Hypothalamus (tissue), 51 donors: ENCODE results near the gene OLFM1.

Experiments used
- DNase-seq, 51 donors: peaks; one replicate each; lab custom pipeline; 2025; lab: John Stamatoyannopoulos, UW

OLFM1 gene

GRCh38 chr9:135087489-135087792, at the start of gene OLFM1:
OLFM1 (plus strand) TSS chr9:135087668; CDS start chr9:135087990, 322 bp downstream.
- DNase-seq = peak in 43 of 51 donors; percentile 8 to 78 (median 61)

GRCh38 chr9:135038331-135038730, 49.1 kb upstream of the OLFM1 start:
- no peak for DNase-seq

DNA sequence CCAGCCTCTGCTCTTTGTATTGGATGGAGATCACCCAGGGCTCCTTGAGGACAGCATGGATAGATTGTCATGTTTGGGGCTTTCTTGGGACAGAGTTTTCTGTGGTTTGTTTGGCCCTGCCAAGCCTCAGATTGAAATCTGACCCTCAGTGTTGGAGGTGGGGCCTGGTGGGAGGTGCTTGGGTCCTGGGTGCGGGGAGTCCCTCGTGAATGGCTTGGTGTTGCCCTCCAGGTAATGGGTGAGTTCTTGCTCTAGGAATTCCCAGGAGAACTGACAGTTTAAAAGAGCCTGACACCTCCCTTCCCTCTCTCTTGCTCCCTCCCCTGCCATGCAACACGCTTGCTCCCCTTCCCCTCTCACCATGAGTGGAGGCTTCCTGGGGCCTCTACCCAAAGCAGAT, 48.6 kb upstream of the OLFM1 start:
- no peak for DNase-seq

DNA sequence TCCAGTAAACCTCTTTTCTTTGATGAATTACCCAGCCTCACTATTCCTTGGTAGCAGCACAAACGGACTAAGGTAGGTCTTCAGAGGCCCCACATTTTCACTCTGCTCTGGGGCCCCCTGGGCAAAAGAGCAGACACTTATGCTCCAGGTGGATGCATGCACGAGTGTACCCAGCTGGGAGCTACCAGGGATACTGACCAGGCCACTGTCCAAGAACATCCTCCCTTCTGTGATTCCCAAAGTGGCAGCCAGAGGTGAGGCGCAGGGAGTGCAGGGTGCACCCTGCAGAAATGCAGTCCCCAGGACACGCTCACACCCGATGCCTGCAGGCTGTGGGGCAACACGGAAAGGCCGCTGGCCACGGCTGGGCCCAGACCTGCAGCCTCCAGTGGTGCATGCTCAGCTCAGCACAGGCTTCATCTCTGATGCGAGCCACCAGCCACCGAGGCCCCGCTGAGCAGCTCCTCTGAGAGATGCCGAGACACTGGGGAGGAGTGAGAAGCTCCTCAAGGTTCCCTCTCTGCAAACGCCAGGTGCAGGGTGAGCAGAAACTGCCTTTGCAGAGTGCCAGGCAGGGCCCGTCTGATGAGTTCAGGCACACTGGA, 48.1 kb upstream of the OLFM1 start:
- no peak for DNase-seq

DNA sequence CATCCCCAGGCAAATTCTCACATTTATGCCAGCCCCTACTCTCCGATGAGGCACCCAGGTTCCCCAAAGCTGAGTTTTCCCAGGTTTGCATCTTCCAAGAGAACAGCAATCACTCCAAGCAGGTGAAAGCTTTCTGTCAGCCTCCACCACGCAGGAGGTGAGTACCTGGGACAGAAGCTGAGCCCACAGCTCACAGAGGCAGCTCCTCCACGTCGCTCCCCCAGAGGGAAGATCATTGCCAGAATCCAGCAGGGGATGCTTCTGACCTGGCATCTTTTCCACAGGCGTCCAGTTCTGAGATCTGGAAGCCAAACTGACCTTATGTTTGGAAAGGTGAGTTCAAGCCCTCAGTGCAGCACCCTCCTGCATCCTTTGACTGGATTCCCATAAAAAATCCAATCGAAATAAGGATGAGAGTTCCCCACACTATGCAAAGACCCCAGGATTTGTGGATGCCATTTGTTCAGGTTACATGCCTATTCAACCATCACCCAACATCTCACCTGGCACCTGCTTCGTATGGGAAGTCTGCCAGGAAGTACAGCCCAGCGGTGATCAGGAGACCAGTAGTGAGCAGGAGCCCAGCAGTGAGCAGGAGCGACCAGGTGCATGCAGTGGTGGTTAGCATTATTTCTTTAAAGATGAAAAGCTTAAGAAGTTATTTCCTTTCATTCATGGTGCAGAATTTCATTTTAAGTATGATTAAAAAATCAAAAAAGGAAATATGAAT, 47.4 kb upstream of the OLFM1 start:
- no peak for DNase-seq

DNA sequence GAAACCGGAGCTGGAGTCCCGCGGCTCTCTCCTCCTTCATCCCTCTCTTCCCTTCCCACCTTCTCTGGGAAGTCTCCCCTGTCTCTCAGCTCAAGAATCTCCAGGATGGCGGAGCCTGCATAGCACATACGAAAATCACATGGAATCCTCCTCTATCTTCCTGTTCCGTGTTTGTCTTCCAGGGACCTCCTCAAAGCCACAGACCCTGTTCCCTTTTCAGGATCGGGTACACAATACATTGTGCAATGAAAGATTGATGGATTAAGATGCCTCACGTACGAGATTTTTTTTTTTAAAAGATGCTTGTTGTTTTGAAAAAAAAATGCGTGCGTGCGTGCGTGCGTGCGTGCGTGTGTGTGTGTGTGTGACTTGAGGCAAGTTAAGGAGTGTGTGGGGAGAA, 46.6 kb upstream of the OLFM1 start:
- no peak for DNase-seq

DNA sequence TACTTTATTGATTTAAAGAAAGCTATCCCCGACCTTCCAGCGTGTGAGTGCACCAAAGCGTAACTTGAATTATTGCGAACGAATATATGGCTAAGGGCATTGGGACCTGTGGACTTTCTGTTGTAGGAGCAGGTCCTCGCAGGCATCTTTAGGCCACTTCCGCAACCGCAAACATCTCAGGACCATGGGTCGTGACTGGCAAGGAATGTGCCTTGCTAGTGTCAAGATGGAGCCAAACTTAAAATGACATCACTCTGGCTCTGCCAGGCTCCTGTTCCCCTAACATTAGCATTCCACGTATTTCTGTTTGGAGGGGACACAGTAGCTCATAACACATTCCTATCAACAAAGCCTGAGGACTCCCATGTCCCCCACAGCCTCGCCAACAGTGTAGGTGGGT, 44.1 kb upstream of the OLFM1 start:
- no peak for DNase-seq

GRCh38 chr9:135045264-135045927, 42.1 kb upstream of the OLFM1 start:
- DNase-seq = no peak

DNA sequence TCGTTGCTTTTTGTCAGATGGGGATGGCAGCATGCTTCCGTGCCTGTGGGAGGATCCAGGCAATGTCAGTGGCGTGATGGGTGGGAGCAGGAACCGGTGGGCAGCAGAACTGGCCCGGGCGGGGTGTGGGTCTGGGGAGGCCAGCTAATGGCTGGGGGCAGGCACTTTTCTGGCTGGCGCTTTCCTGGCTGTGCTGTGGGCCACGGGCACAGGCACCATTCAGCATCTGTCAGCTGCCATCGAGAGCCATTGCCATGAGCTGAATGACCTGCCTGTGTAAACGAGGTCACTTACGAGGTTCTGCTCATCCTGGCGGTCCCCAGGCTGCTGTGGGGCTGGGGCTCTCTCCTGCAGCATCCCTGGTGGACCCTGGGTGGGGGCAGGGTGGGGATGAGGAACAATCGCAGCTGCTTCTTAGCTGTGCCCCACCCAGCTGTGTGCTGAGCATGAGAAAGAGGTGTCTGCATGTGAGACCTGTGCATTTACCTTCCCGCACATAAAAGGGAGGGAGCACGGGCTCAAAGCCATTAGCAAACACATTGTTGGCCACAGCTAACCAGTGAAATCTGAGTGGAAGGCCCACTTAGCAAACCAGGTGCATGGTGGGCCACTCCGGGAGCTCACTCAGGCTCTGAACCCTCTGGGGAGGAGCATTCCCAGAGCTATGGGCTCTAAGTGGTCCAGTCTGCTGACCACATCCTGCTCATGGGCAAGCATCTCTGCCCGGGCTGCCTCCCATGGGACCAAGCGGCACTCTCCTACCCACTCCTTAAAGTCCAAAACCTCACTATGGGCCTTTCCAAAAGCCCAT, 41.3 kb upstream of the OLFM1 start:
- DNase-seq = no peak

GRCh38 chr9:135046739-135047350, 40.6 kb upstream of the OLFM1 start:
- no peak for DNase-seq

DNA sequence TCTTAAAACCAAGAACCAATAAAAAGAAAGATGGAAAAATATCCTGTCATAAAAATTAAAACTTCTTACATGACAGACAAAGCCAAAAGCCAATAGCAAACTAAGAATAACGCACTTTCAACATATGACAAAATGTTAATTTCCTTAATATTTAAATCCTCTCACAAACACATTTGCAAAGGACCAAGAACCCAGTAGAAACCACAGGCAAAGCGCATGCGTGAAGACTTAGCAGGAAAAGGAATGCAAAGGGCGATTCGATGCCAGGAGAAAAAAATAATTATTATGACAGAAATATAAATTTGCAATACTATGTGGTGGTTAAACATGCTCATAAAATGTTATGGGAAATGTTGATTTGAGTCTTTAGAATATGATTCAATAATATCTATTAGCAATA, 39.9 kb upstream of the OLFM1 start:
- DNase-seq = no peak

DNA sequence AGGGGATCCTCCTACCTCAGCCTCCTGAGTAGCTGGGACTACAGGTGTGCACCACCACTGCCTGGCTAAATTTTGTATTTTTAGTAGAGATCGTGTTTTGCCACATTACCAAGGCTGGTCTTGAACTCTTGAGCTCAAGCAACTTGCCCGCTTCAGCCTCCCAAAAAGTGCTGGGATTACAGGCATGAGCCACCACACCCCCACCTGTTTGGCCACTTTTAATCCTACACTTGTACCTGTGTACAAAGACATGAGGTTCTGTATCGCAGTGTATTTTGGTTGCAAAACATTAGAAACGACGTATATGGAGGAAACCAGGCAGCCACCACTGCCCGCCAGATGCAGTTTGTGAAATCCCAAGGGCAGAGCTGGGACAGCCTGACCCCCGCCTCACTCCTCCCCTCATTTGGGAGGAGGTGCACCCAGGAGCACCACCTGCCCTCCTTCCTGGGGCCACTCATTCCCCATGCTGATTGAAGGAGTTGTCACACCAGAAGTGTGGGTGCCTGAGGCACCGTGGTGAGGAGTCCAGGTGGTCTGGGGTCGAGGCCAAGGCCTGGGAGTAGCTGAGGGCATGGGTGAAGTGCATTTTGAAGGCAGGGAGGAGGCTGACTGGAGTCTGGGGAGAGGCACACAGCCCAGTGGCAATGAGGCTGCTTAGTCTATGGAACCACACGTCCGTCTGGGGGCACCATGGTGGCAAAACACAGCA, 39.3 kb upstream of the OLFM1 start:
- DNase-seq = no peak

DNA sequence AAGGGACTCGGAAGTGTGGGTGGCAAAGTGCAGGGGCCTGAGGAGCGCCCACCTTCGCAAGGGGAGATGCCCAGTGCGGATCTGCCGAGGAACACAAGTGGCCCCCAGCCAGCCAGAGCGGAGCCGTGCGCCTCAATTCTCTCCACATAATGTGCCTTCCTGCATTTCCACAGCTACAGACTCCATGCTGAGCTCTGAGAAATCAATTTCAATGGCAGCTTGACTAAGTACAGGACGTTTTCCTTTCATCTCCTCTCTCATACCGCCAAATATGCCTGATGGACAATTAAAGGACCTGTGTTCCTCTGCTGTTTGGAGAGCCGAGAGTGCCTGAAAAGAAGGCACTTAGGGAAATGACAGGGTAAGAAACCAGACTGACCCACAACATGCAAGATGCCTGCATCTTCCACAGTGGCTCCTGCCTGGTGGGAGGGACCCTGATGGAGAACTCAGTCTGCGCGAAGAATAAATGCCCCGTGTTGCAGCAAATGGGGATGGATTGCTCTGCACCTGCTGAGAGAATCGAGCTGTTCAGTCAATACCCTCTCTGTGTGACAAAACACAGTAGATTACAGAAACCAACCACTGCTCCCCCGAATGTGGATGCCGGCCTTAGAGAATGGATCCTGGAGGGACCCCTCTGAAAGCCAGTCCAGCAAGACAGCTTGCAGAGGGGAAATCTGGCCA, 38.6 kb upstream of the OLFM1 start:
- no peak for DNase-seq

DNA sequence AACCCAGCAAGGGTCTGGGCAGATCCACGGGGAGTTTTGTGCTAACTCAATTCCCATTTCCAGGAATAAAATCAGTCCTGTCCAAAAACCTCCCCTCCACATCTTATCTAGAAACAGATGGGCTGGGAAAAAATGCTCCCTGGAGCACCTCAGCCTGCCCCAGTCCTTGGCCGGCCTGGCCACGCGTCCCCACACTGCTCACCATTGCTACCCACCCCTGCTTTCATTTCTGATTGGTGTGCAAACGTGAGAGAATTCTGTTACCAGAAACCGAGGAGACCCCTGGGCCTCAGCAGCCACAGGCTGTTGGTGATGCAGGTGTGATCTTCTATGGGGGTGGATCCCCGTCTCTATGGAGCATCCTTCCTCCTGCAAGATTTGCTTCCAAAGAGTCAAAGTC, 38.0 kb upstream of the OLFM1 start:
- DNase-seq = no peak

DNA sequence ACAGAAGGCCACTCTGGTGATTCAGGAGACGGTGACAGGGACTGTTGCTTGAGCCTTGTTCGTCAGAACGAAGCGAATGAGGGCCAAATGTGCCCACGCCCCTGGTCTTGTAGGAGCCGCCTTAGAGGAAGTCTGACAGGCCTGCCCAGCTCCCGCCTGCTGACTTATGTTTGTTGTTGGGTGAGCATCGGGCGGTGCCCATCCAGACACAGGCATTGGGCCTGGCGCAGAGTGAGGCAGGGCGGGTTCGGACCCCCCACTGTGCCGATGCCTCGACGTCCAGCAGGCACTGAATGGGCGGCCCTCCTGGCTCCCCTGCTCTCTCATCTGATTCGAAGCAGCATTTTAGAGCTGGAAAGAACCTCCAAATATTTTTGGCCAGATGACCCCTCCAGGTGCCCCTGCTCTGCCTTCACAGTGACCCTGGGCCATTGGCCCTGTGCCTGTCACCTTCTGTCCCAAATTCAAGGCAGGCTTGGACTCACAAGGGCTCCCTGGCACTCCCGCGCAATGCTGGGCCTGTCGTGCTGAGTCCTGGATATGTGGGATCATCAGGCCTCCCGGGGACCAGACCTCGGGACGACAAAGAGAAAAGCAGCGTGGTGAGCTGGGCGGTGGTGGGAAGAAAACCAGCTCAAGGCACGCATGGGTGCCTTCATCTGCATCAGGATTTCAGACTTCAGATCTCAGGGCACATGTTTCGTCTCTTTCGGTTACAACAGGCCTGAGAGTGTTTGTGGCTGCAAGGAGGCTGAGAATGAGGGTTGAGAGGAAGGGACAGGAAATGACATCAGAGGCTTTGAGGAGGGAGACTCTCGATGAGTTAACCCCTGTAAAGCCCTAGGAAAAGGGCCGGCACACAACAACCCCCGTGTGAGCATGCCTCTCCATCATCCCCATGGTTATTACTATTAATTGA, 37.1 kb upstream of the OLFM1 start:
- DNase-seq = no peak

- no peak for DNase-seq
Observed at GRCh38 chr9:135051316-135052038, 36.0 kb upstream of the OLFM1 start.

DNA sequence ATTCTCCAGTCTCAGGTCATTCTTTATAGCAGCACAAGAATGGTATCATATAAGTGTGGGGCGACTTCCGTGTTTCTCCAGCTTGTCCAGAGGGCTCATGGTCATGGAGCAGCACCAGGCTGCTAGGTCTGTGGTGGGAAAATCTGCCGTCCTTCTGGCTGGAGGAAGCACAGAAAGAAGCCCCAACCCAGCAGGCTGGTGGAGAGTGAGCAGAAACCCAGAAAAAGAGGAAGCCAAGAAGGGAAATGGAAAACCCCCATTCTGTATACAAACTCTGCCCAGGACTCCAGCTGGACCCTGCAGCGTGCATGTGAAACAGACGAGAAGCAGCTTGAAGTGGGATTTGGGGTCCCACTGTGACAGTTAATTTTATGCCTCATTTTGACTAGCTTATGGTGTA, 34.3 kb upstream of the OLFM1 start:
- DNase-seq = no peak

DNA sequence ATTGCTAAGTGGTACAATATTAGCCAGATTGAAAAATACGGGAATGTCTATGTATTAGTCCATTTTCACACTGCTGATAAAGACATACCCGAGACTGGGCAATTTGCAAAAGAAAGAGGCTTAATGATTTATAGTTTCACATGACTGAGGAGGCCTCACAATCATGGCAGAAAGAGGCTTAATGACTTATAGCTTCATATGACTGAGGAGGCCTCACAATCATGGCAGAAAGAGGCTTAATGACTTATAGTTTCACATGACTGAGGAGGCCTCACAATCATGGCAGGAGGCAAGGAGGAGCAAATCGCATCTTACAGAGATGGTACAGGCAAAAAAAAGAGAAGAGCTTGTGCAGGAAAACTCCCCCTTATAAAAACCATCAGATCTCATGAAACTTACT, 32.3 kb upstream of the OLFM1 start:
- no peak for DNase-seq
